Bronchial epithelial cell (primary cell): ENCODE measurements around the gene BANP. TPM values are rescaled to one million over a fixed set of nuclear protein-coding genes. Genes with fewer than 3 reads are reported as not detected.

ENCODE experiments used
- DNase-seq: peaks from one replicate; pipeline ENCODE4 v3.0.0-alpha.2; 2010; ENCODE audit warnings: low read depth
- FAIRE-seq: peaks from 2 replicates; lab custom pipeline; 2011; peaks lifted over from hg19 to GRCh38; lab: Jason Lieb, UNC
- H3K27me3 ChIP-seq: 2 replicates; pipeline ENCODE4 v1.5.1; 2011; ENCODE audit warnings: low read length; ENCODE audit not compliant: control insufficient read depth, insufficient read depth
- H3K36me3 ChIP-seq: 2 replicates; pipeline ENCODE4 v1.5.1; 2011; ENCODE audit warnings: low read length; ENCODE audit not compliant: control insufficient read depth, insufficient read depth
- H3K4me3 ChIP-seq: 2 replicates; pipeline ENCODE4 v1.5.1; 2011; ENCODE audit warnings: mild to moderate bottlenecking, low read depth, low read length, control low read depth
- total RNA-seq: library from RNA; depleted of rRNA; stranded (reverse); fragments of >200 nt; gene quantifications from 2 replicates; pipeline ENCODE4 v1.2.1, GENCODE V29; 2014
- TF ChIP-seq, protein P1 (sequence below): IDR thresholded peaks from 2 replicates; pipeline ENCODE4 v1.5.1; 2011; ENCODE audit warnings: mild to moderate bottlenecking, moderate library complexity, low read length, control low read depth, inconsistent platforms; ENCODE audit not compliant: insufficient read depth, severe bottlenecking

The BANP gene
- total RNA-seq, 1 donor from 2014 or later = 22.1 TPM

DNA sequence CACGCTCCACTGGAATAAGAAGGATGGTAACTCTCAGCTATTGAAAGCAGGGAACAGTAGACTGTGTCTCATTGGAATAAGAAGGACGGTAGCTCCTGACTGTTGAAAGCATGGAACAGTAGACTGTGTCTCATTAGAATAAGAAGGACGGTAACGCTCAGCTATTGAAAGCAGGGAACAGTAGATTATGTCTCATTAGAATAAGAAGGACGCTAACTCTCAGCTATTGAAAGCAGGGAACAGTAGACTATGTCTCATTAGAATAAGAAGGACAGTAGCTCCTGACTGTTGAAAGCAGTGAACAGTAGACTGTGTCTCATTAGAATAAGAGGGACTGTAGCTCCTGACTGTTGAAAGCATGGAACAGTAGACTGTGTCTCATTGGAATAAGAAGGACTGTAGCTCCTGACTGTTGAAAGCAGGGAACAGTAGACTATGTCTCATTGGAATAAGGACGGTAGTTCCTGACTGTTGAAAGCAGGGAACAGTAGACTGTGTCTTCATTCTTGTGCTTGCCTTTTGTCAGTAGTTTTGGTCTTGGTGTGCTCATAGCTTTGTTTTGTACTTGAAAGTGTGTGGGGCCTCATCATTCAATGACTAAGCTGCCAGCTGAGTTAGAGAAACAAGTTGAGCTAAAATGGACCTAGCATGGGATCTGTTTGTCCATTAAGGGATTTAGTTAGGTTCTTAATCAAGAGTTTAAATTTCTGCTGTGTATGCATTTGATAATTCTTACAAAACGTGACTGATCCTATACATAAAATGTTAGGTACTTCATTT is 58.5 kb downstream of the BANP start:
- FAIRE-seq (no peak), DNase-seq (no peak)
- no peak overlapping the region for H3K4me3 ChIP-seq
- TF ChIP-seq, protein P1, sequence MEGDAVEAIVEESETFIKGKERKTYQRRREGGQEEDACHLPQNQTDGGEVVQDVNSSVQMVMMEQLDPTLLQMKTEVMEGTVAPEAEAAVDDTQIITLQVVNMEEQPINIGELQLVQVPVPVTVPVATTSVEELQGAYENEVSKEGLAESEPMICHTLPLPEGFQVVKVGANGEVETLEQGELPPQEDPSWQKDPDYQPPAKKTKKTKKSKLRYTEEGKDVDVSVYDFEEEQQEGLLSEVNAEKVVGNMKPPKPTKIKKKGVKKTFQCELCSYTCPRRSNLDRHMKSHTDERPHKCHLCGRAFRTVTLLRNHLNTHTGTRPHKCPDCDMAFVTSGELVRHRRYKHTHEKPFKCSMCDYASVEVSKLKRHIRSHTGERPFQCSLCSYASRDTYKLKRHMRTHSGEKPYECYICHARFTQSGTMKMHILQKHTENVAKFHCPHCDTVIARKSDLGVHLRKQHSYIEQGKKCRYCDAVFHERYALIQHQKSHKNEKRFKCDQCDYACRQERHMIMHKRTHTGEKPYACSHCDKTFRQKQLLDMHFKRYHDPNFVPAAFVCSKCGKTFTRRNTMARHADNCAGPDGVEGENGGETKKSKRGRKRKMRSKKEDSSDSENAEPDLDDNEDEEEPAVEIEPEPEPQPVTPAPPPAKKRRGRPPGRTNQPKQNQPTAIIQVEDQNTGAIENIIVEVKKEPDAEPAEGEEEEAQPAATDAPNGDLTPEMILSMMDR = no peak
- no peaks in the 10 kb centered on the region for H3K27me3 ChIP-seq
- peaks cover 2% of the 10 kb centered on the region for H3K36me3 ChIP-seq

DNA sequence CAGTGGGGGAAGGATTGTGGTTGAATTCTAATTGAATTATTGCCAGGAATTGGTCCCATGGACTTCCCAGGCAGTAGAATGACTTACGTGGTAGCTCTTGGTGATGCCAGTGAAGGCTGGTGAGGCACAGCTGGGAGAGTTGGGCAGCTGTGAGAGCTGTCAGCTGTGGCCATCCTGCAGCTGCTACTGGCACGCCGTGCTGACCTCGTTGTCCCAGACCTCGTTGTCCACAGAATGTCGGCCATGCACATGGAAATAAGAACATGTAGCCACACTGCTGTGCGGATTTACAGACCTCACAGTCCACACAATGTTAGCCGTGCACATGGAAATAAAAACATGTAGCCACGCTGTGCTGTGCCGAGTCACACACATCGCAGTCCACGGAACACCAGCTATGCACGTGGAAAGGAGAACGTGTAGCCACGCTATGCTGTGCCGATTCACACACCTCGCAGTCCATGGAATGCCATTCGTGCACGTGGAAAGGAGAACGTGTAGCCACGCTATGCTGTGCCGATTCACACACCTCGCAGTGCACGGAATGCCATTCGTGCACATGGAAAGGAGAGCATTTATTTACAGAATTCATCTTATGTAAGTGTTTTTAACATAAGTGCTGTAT is 59.2 kb downstream of the BANP start:
- DNase-seq = no peak
- Histone ChIP-seq H3K36me3 (peaks cover 1% of the 10 kb centered on the region), H3K4me3 (no peak overlapping the region), H3K27me3 (no peaks in the 10 kb centered on the region)
- FAIRE-seq = peak; percentile 96
- TF ChIP-seq, protein P1 = no peak

GRCh38 chr16:88010968-88011483 is 59.8 kb downstream of the BANP start:
- H3K4me3 ChIP-seq = no peak overlapping the region
- H3K36me3 ChIP-seq = peaks cover 1% of the 10 kb centered on the region
- FAIRE-seq = no peak
- no peaks in the 10 kb centered on the region for H3K27me3 ChIP-seq
- TF ChIP-seq, protein P1 = no peak
- DNase-seq = no peak

- FAIRE-seq = peak; percentile 50
- TF ChIP-seq, protein P1 = no peak
- Histone ChIP-seq H3K36me3 (no peaks in the 10 kb centered on the region), H3K4me3 (no peak overlapping the region), H3K27me3 (no peaks in the 10 kb centered on the region)
- no peak for DNase-seq
These were observed 61.1 kb downstream of the BANP start for GRCh38 chr16:88012360-88012759.

DNA sequence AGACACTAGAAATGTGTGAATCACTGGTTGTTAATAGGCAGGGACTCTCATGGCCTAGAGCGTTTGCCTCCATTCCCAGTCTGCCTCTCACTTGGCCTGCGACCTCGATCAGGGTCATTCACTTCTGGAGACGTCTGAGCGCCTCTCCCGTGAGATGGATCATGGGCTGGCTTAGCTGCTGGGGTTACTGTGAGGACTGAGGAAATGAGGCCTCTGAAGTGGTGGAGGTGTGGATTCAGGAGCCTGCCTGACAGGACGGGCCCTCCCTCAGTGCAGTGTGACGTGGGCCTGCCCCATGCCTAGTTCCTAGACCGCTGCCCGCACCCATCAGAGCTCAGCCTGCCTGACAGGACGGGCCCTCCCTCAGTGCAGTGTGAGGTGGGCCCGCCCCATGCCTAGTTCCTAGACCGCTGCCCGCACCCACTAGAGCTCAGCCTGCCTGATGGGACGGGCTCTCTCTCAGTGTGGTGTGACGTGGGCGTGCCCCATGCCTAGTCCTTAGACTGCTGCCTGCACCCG is 61.9 kb downstream of the BANP start:
- H3K27me3 ChIP-seq = no peaks in the 10 kb centered on the region
- FAIRE-seq (no peak), DNase-seq (peak; percentile 15)
- no peak overlapping the region for H3K4me3 ChIP-seq
- no peaks in the 10 kb centered on the region for H3K36me3 ChIP-seq
- TF ChIP-seq, protein P1 = no peak
